ENCODE results near the gene ABHD12.
A peak's percentile ranks its signal among the peaks of the same experiment; 100 is the strongest.
"Not testable (repeated sequence)": the region's sequence is repeated elsewhere in the genome, so short reads cannot be mapped to it uniquely, and the experiment has no call there.

Gene ABHD12

GRCh38 chr20:25315418-25316210 is 75.0 kb downstream of the ABHD12 start:
- no peaks in the 10 kb centered on the region for H3K79me1 ChIP-seq (ENCODE audit: low read depth, low read length)
- H3K9me3 ChIP-seq (replicated peaks in 1 of 2; ENCODE audit: control insufficient read depth in 2 of 2, insufficient read depth in 1 of 2, low read depth in 1 of 2, low read length in 2 of 2) = no peaks in the 10 kb centered on the region
- DNase-seq (ENCODE audit: low spot score) = no peak
- H4K8ac ChIP-seq (ENCODE audit: low read depth, low read length) = no peak overlapping the region
- H3K4me1 ChIP-seq (ENCODE audit: control insufficient read depth in 2 of 2, insufficient read depth in 1 of 2, low read depth in 1 of 2, low read length in 2 of 2) = peaks cover 6 to 11% of the 10 kb centered on the region in 2 donors
- H3K36me3 ChIP-seq (replicated peaks in 1 of 2; ENCODE audit: control insufficient read depth in 2 of 2, insufficient read depth in 2 of 2, low read length in 2 of 2) = peaks cover 9 to 23% of the 10 kb centered on the region in 2 donors
- H3K18ac ChIP-seq (ENCODE audit: low read length) = no peak overlapping the region
- no peak overlapping the region for H3K14ac ChIP-seq (ENCODE audit: low read length)
- no peak overlapping the region for H2BK12ac ChIP-seq (ENCODE audit: low read length)
- H3K4me3 ChIP-seq (ENCODE audit: low read length in 2 of 2) = no peak overlapping the region
- H3K23ac ChIP-seq (ENCODE audit: low read depth, low read length, poor library complexity) = no peak overlapping the region
- no peak overlapping the region for H2BK15ac ChIP-seq (ENCODE audit: low read length)
- H2BK120ac ChIP-seq (ENCODE audit: low read depth, low read length) = no peak overlapping the region
- no peak overlapping the region for H3K4me2 ChIP-seq (ENCODE audit: insufficient read depth, low read length, poor library complexity, severe bottlenecking)
- no peak overlapping the region for H3K4ac ChIP-seq (ENCODE audit: low read length)
- H2AFZ ChIP-seq (ENCODE audit: low read length) = no peak overlapping the region
- no CpG with 5 or more reads among the region's 8 CpGs for WGBS, 2 donors (ENCODE audit: extremely low coverage in 2 of 2, insufficient read length in 2 of 2, insufficient replicate concordance in 1 of 2)
- H2BK5ac ChIP-seq (ENCODE audit: low read length) = no peak overlapping the region
- no peaks in the 10 kb centered on the region for H3K27me3 ChIP-seq (ENCODE audit: control insufficient read depth in 3 of 3, insufficient read depth in 3 of 3, low read depth in 1 of 3, low read length in 3 of 3)
- no peak overlapping the region for H4K91ac ChIP-seq (ENCODE audit: low read depth, low read length, poor library complexity)
- no peak overlapping the region for H3K27ac ChIP-seq (replicated peaks; ENCODE audit: low read length)
- no peak overlapping the region for H2AK5ac ChIP-seq (ENCODE audit: low read depth, low read length)
- peak overlapping the region; percentile 50 for H3K9ac ChIP-seq (ENCODE audit: low read depth, low read length, poor library complexity)

GRCh38 chr20:25314497-25315417 is 75.9 kb downstream of the ABHD12 start:
- H2BK12ac ChIP-seq (ENCODE audit: low read length) = no peak overlapping the region
- H3K4ac ChIP-seq (ENCODE audit: low read length) = no peak overlapping the region
- H3K9ac ChIP-seq (ENCODE audit: low read depth, low read length, poor library complexity) = no peak overlapping the region
- no peak overlapping the region for H3K4me3 ChIP-seq (ENCODE audit: low read length in 2 of 2)
- no peak overlapping the region for H2BK15ac ChIP-seq (ENCODE audit: low read length)
- no peaks in the 10 kb centered on the region for H3K27me3 ChIP-seq (ENCODE audit: control insufficient read depth in 3 of 3, insufficient read depth in 3 of 3, low read depth in 1 of 3, low read length in 3 of 3)
- no peaks in the 10 kb centered on the region for H3K79me1 ChIP-seq (ENCODE audit: low read depth, low read length)
- H3K4me1 ChIP-seq (ENCODE audit: control insufficient read depth in 2 of 2, insufficient read depth in 1 of 2, low read depth in 1 of 2, low read length in 2 of 2) = peaks cover 10 to 17% of the 10 kb centered on the region in 2 donors
- H3K9me3 ChIP-seq (replicated peaks in 1 of 2; ENCODE audit: control insufficient read depth in 2 of 2, insufficient read depth in 1 of 2, low read depth in 1 of 2, low read length in 2 of 2) = no peaks in the 10 kb centered on the region
- H2BK5ac ChIP-seq (ENCODE audit: low read length) = no peak overlapping the region
- no peak overlapping the region for H3K18ac ChIP-seq (ENCODE audit: low read length)
- H4K91ac ChIP-seq (ENCODE audit: low read depth, low read length, poor library complexity) = no peak overlapping the region
- WGBS, 2 donors (ENCODE audit: extremely low coverage in 2 of 2, insufficient read length in 2 of 2, insufficient replicate concordance in 1 of 2) = no CpG with 5 or more reads among the region's 17 CpGs
- no peak overlapping the region for H3K27ac ChIP-seq (replicated peaks; ENCODE audit: low read length)
- H3K23ac ChIP-seq (ENCODE audit: low read depth, low read length, poor library complexity) = no peak overlapping the region
- H2AFZ ChIP-seq (ENCODE audit: low read length) = no peak overlapping the region
- no peak overlapping the region for H4K8ac ChIP-seq (ENCODE audit: low read depth, low read length)
- H2BK120ac ChIP-seq (ENCODE audit: low read depth, low read length) = no peak overlapping the region
- H3K36me3 ChIP-seq (replicated peaks in 1 of 2; ENCODE audit: control insufficient read depth in 2 of 2, insufficient read depth in 2 of 2, low read length in 2 of 2) = peaks cover 8 to 18% of the 10 kb centered on the region in 2 donors
- no peak overlapping the region for H3K14ac ChIP-seq (ENCODE audit: low read length)
- H2AK5ac ChIP-seq (ENCODE audit: low read depth, low read length) = no peak overlapping the region
- DNase-seq (ENCODE audit: low spot score) = no peak
- H3K4me2 ChIP-seq (ENCODE audit: insufficient read depth, low read length, poor library complexity, severe bottlenecking) = no peak overlapping the region

GRCh38 chr20:25313593-25313992 is 77.0 kb downstream of the ABHD12 start:
- H3K27ac ChIP-seq (replicated peaks; ENCODE audit: low read length) = no peak overlapping the region
- peaks cover 10 to 26% of the 10 kb centered on the region in 2 donors for H3K36me3 ChIP-seq (replicated peaks in 1 of 2; ENCODE audit: control insufficient read depth in 2 of 2, insufficient read depth in 2 of 2, low read length in 2 of 2)
- no peaks in the 10 kb centered on the region for H3K27me3 ChIP-seq (ENCODE audit: control insufficient read depth in 3 of 3, insufficient read depth in 3 of 3, low read depth in 1 of 3, low read length in 3 of 3)
- no peak for DNase-seq (ENCODE audit: low spot score)
- no CpG with 5 or more reads among the region's 2 CpGs for WGBS, 2 donors (ENCODE audit: extremely low coverage in 2 of 2, insufficient read length in 2 of 2, insufficient replicate concordance in 1 of 2)
- H3K4ac ChIP-seq (ENCODE audit: low read length) = no peak overlapping the region
- H3K23ac ChIP-seq (ENCODE audit: low read depth, low read length, poor library complexity) = no peak overlapping the region
- H2BK12ac ChIP-seq (ENCODE audit: low read length) = no peak overlapping the region
- H3K4me2 ChIP-seq (ENCODE audit: insufficient read depth, low read length, poor library complexity, severe bottlenecking) = no peak overlapping the region
- no peak overlapping the region for H3K4me3 ChIP-seq (ENCODE audit: low read length in 2 of 2)
- no peaks in the 10 kb centered on the region for H3K79me1 ChIP-seq (ENCODE audit: low read depth, low read length)
- H2AK5ac ChIP-seq (ENCODE audit: low read depth, low read length) = no peak overlapping the region
- no peak overlapping the region for H3K9ac ChIP-seq (ENCODE audit: low read depth, low read length, poor library complexity)
- H2AFZ ChIP-seq (ENCODE audit: low read length) = no peak overlapping the region
- no peak overlapping the region for H2BK120ac ChIP-seq (ENCODE audit: low read depth, low read length)
- no peak overlapping the region for H4K91ac ChIP-seq (ENCODE audit: low read depth, low read length, poor library complexity)
- H3K14ac ChIP-seq (ENCODE audit: low read length) = no peak overlapping the region
- H3K9me3 ChIP-seq (replicated peaks in 1 of 2; ENCODE audit: control insufficient read depth in 2 of 2, insufficient read depth in 1 of 2, low read depth in 1 of 2, low read length in 2 of 2) = peaks cover 0 to 2% of the 10 kb centered on the region in 2 donors
- H2BK15ac ChIP-seq (ENCODE audit: low read length) = no peak overlapping the region
- H2BK5ac ChIP-seq (ENCODE audit: low read length) = no peak overlapping the region
- H3K18ac ChIP-seq (ENCODE audit: low read length) = no peak overlapping the region
- peaks cover 10 to 17% of the 10 kb centered on the region in 2 donors for H3K4me1 ChIP-seq (ENCODE audit: control insufficient read depth in 2 of 2, insufficient read depth in 1 of 2, low read depth in 1 of 2, low read length in 2 of 2)
- H4K8ac ChIP-seq (ENCODE audit: low read depth, low read length) = no peak overlapping the region

GRCh38 chr20:25312716-25313115 is 77.9 kb downstream of the ABHD12 start:
- not testable (repeated sequence) for H3K4me3 ChIP-seq (ENCODE audit: low read length in 2 of 2); H3K27ac ChIP-seq (replicated peaks; ENCODE audit: low read length); H3K4me2 ChIP-seq (ENCODE audit: insufficient read depth, low read length, poor library complexity, severe bottlenecking); H2BK12ac ChIP-seq (ENCODE audit: low read length); H3K4ac ChIP-seq (ENCODE audit: low read length); H3K14ac ChIP-seq (ENCODE audit: low read length); H2AK5ac ChIP-seq (ENCODE audit: low read depth, low read length); H2BK15ac ChIP-seq (ENCODE audit: low read length); H2BK120ac ChIP-seq (ENCODE audit: low read depth, low read length); H3K9me3 ChIP-seq (replicated peaks in 1 of 2; ENCODE audit: control insufficient read depth in 2 of 2, insufficient read depth in 1 of 2, low read depth in 1 of 2, low read length in 2 of 2); H2AFZ ChIP-seq (ENCODE audit: low read length); H4K8ac ChIP-seq (ENCODE audit: low read depth, low read length); H3K27me3 ChIP-seq (ENCODE audit: control insufficient read depth in 3 of 3, insufficient read depth in 3 of 3, low read depth in 1 of 3, low read length in 3 of 3); H3K9ac ChIP-seq (ENCODE audit: low read depth, low read length, poor library complexity); H3K18ac ChIP-seq (ENCODE audit: low read length); DNase-seq (ENCODE audit: low spot score); H2BK5ac ChIP-seq (ENCODE audit: low read length); H3K23ac ChIP-seq (ENCODE audit: low read depth, low read length, poor library complexity); H4K91ac ChIP-seq (ENCODE audit: low read depth, low read length, poor library complexity); H3K79me1 ChIP-seq (ENCODE audit: low read depth, low read length)
- no CpG with 5 or more reads among the region's 33 CpGs for WGBS, 2 donors (ENCODE audit: extremely low coverage in 2 of 2, insufficient read length in 2 of 2, insufficient replicate concordance in 1 of 2)
- Histone ChIP-seq H3K4me1 (ENCODE audit: control insufficient read depth in 2 of 2, insufficient read depth in 1 of 2, low read depth in 1 of 2, low read length in 2 of 2) (peaks cover 10 to 16% of the 10 kb centered on the region in 2 donors), H3K36me3 (replicated peaks in 1 of 2; ENCODE audit: control insufficient read depth in 2 of 2, insufficient read depth in 2 of 2, low read length in 2 of 2) (peaks cover 11 to 34% of the 10 kb centered on the region in 2 donors)
